ENCODE results near the gene TRIM32. TPM values are rescaled to one million over a fixed set of nuclear protein-coding genes. Genes with fewer than 3 reads are reported as not detected.

TRIM32 gene
- total RNA-seq, 2 experiments from 2014 or later, result 11.4 to 13.9 TPM

DNA sequence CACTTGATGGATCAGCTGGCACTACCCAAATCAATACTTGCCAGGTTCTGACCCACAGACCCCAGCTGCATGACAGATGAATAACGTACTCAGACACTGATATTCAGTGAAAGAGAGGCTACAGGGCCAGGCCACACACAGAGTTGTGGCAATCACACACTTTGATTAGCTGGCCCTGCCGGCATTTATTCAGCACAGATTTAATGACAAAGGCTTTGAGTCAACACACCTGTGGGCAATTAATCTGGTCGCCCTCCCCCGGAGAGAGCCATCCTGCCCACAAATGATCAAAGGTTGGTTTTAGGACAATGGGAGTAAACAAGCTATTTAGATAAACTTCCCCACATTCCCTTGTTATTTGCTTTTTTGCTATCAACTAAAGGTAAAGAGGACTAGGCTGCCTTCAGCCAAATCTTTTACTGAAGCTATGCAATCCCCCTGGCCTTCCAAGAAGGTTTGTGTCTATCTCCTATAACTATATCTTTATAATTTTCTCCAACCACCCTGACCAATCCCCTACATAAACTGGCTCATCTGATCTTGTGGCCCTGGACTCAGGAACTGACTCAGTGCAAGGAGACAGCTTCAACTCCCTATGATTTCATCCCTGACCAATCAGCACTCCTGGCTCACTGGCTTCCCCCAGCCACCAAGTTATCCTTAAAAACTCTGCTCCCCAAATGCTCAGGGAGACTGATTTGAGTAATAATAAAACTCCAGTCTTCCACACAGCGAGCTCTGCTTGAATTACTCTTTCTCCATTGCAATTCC is 12.7 kb upstream of the TRIM32 start:
- H3K9me2 ChIP-seq (ENCODE audit: insufficient read depth, low read length), result no peaks in the 10 kb centered on the region
- no peaks in the 10 kb centered on the region for H3K79me2 ChIP-seq (ENCODE audit: insufficient read depth, low read depth, low read length)
- POLR2A ChIA-PET, result no interaction called here
- intact Hi-C loops (cut with micrococcal nuclease; ENCODE audit: unreplicated experiment), result no loop called here
- no peaks in the 10 kb centered on the region for H3K36me3 ChIP-seq (ENCODE audit: insufficient read depth, low read length)
- no peaks in the 10 kb centered on the region; the same call in 1 of the 2 replicates for H3K9me3 ChIP-seq (ENCODE audit: low read length)
- BruUV-seq (replicated peaks), result no TSS peak
- H3K4me1 ChIP-seq (ENCODE audit: insufficient read depth, low read length, poor library complexity, severe bottlenecking), result no peaks in the 10 kb centered on the region
- DNase-seq (ENCODE audit: low spot score), result no peak
- no peak overlapping the region for H2AFZ ChIP-seq (ENCODE audit: low read length)
- H3K27ac ChIP-seq (ENCODE audit: low read depth, low read length, poor library complexity, severe bottlenecking), result no peak overlapping the region
- no peak overlapping the region for H3K4me3 ChIP-seq (ENCODE audit: low read depth, low read length, poor library complexity, severe bottlenecking)
- CTCF ChIA-PET (ENCODE audit: unreplicated experiment), result no interaction called here
- H3K4me2 ChIP-seq (ENCODE audit: low read length), result no peak overlapping the region
- no peaks in the 10 kb centered on the region for H4K20me1 ChIP-seq (ENCODE audit: insufficient read depth, low read length)
- TF ChIP-seq, protein P1, sequence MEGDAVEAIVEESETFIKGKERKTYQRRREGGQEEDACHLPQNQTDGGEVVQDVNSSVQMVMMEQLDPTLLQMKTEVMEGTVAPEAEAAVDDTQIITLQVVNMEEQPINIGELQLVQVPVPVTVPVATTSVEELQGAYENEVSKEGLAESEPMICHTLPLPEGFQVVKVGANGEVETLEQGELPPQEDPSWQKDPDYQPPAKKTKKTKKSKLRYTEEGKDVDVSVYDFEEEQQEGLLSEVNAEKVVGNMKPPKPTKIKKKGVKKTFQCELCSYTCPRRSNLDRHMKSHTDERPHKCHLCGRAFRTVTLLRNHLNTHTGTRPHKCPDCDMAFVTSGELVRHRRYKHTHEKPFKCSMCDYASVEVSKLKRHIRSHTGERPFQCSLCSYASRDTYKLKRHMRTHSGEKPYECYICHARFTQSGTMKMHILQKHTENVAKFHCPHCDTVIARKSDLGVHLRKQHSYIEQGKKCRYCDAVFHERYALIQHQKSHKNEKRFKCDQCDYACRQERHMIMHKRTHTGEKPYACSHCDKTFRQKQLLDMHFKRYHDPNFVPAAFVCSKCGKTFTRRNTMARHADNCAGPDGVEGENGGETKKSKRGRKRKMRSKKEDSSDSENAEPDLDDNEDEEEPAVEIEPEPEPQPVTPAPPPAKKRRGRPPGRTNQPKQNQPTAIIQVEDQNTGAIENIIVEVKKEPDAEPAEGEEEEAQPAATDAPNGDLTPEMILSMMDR (conservative IDR thresholded peaks at IDR 0.05; ENCODE audit: low read length), result no peak
- no peak for TF ChIP-seq EZH2phosphoT487 (IDR thresholded peaks at IDR 0.05; ENCODE audit: borderline replicate concordance, low read depth, low read length)

DNA sequence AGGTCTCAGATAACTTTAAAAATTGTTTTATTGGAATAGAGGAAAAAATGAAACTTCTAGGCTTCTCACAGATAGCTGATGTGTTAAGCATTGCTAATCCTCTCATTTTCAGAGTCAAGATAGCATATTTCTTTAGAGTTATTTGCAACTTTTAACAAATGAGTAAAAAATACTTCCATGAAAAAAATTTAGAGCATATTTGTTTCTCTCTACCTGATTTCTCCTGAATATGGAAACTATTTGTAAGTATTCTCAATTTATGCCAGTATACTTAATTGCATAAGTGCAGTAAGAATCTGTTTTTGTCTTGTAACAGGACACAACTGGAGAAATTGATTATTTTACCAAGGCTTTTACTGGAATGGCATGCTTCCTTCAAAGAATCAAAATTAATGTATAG is 3.6 kb upstream of the TRIM32 start:
- intact Hi-C loops (cut with micrococcal nuclease; ENCODE audit: unreplicated experiment), result no loop called here
- Histone ChIP-seq H3K4me1 (ENCODE audit: insufficient read depth, low read length, poor library complexity, severe bottlenecking) (peaks cover 17% of the 10 kb centered on the region), H3K9me3 (ENCODE audit: low read length) (peaks cover 11% of the 10 kb centered on the region), H3K27ac (ENCODE audit: low read depth, low read length, poor library complexity, severe bottlenecking) (no peak overlapping the region), H4K20me1 (ENCODE audit: insufficient read depth, low read length) (no peaks in the 10 kb centered on the region), H3K9me2 (ENCODE audit: insufficient read depth, low read length) (no peaks in the 10 kb centered on the region), H3K4me3 (ENCODE audit: low read depth, low read length, poor library complexity, severe bottlenecking) (no peak overlapping the region), H3K36me3 (ENCODE audit: insufficient read depth, low read length) (no peaks in the 10 kb centered on the region), H3K79me2 (ENCODE audit: insufficient read depth, low read depth, low read length) (peaks cover 7% of the 10 kb centered on the region; the same call in 1 of the 2 replicates), H2AFZ (ENCODE audit: low read length) (no peak overlapping the region), H3K4me2 (ENCODE audit: low read length) (no peak overlapping the region)
- peak; percentile 10 for DNase-seq (ENCODE audit: low spot score)
- no TSS peak for BruUV-seq (replicated peaks)
- CTCF ChIA-PET (ENCODE audit: unreplicated experiment), result no interaction called here
- POLR2A ChIA-PET, result no interaction called here
- no peak for TF ChIP-seq EZH2phosphoT487 (IDR thresholded peaks at IDR 0.05; ENCODE audit: borderline replicate concordance, low read depth, low read length)
- TF ChIP-seq, protein P1 (conservative IDR thresholded peaks at IDR 0.05; ENCODE audit: low read length), result no peak

DNA sequence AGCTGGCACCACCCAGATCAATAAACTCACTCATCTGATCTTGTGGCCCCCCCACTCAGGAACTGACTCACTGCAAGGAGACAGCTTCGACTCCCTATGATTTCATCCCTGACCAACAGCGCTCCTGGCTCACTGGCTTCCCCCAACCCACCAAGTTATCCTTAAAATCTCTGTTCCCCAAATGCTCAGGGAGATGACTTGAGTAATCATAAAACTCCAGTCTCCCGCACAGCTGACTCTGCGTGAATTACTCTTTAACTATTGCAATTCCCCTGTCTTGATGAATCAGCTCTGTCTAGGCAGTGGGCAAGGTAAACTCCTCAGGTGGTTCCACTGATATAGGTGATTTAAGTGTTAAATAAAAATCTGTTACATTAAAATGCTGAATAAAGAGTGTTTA is 1.9 kb upstream of the TRIM32 start:
- H3K4me1 ChIP-seq (ENCODE audit: insufficient read depth, low read length, poor library complexity, severe bottlenecking), result peaks cover 17% of the 10 kb centered on the region
- intact Hi-C loops (cut with micrococcal nuclease; ENCODE audit: unreplicated experiment), result no loop called here
- H2AFZ ChIP-seq (ENCODE audit: low read length), result no peak overlapping the region
- H3K4me3 ChIP-seq (ENCODE audit: low read depth, low read length, poor library complexity, severe bottlenecking), result no peak overlapping the region
- peaks cover 11% of the 10 kb centered on the region for H3K9me3 ChIP-seq (ENCODE audit: low read length)
- ChIA-PET POLR2A (interaction anchor here (0.6 to 1.1 kb wide), 2 partner anchors 17 to 650 kb away, joined by 3 read pairs; no protein-coding TSS in a partner anchor), CTCF (ENCODE audit: unreplicated experiment) (no interaction called here)
- no peak overlapping the region for H3K27ac ChIP-seq (ENCODE audit: low read depth, low read length, poor library complexity, severe bottlenecking)
- DNase-seq (ENCODE audit: low spot score), result no peak
- no peaks in the 10 kb centered on the region for H4K20me1 ChIP-seq (ENCODE audit: insufficient read depth, low read length)
- H3K79me2 ChIP-seq (ENCODE audit: insufficient read depth, low read depth, low read length), result peaks cover 7% of the 10 kb centered on the region; the same call in 1 of the 2 replicates
- no peaks in the 10 kb centered on the region for H3K36me3 ChIP-seq (ENCODE audit: insufficient read depth, low read length)
- TF ChIP-seq, protein P1 (conservative IDR thresholded peaks at IDR 0.05; ENCODE audit: low read length), result no peak
- TF ChIP-seq EZH2phosphoT487 (IDR thresholded peaks at IDR 0.05; ENCODE audit: borderline replicate concordance, low read depth, low read length), result no peak
- H3K9me2 ChIP-seq (ENCODE audit: insufficient read depth, low read length), result no peaks in the 10 kb centered on the region
- no peak overlapping the region for H3K4me2 ChIP-seq (ENCODE audit: low read length)
- no TSS peak for BruUV-seq (replicated peaks)
